ENCODE results near the gene OMP. TPM values are rescaled to one million over a fixed set of nuclear protein-coding genes. Genes with fewer than 3 reads are reported as not detected.
A peak's percentile ranks its signal among the peaks of the same experiment; 100 is the strongest.

OMP gene
- total and polyA plus RNA-seq, 2 of the 4 experiments (the other 2 are of a cell fraction), result 0.27 TPM; not detected in 1

DNA sequence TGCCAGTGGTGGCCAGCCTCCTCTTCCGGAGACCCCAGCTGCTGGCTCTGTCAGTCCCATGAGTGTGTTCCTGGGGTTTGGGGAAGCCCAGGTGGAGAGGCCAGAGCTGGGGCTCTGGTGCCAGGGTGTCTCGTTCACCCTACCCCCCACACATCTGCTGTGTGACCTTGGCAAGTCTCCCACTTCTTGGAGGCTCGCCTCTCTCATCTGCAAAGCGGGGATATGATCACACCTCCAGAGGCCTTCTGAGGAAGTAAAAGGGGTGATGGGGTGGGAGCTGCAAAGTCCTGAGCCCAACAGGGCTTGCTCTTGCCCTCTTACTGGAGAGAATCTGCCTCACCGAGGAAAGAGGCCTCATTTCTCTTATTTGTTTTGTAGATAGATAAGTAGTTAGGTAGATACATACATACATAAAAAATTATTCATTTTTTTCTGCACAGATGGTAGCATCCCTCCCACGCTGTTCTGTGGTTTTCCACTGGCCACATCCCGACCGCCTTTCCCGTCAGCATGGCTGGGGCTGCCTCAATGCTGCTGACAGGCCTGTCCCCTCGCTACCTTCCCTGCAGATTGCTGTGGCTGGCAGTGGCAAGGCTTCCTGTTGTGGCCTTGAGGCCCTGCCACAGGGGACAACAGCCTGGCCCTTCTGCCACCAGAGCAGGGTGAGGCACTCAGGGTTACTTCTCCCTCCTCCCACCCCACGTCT is 49.3 kb downstream of the OMP start:
- H3K4ac ChIP-seq (ENCODE audit: low read depth, low read length), result no peak overlapping the region
- peaks cover 59% of the 10 kb centered on the region for H3K27me3 ChIP-seq (ENCODE audit: control insufficient read depth, insufficient read depth, low read length)
- ChIA-PET CTCF (no interaction called here), POLR2A (ENCODE audit: unreplicated experiment) (no interaction called here)
- H3K9me1 ChIP-seq (ENCODE audit: insufficient read depth, low read length), result no peaks in the 10 kb centered on the region; the same call in 1 of the 2 replicates
- no peak overlapping the region for H2AK9ac ChIP-seq (replicated peaks; ENCODE audit: low read depth, low read length, poor library complexity)
- no peak overlapping the region for H4K91ac ChIP-seq (ENCODE audit: insufficient read depth, low read depth, low read length)
- no peak overlapping the region for H3K18ac ChIP-seq (ENCODE audit: low read depth, low read length)
- no peak overlapping the region for H2AK5ac ChIP-seq (ENCODE audit: low read depth, low read length)
- no peak overlapping the region for H4K8ac ChIP-seq (ENCODE audit: low read depth in 2 of 2, low read length in 2 of 2)
- H2BK15ac ChIP-seq (ENCODE audit: low read depth, low read length), result no peak overlapping the region
- H4K20me1 ChIP-seq (ENCODE audit: insufficient read depth, low read length), result no peaks in the 10 kb centered on the region
- intact Hi-C loops (cut with micrococcal nuclease), result no loop called here
- no TSS peak for BruUV-seq (replicated peaks)
- H3K27ac ChIP-seq (ENCODE audit: insufficient read depth, low read length), result no peak overlapping the region
- no peaks in the 10 kb centered on the region for H3K4me1 ChIP-seq (ENCODE audit: control insufficient read depth, insufficient read depth, low read length)
- no peak overlapping the region for H3K56ac ChIP-seq (ENCODE audit: extremely low read depth, insufficient read depth, low read length)
- no peak overlapping the region for H2BK120ac ChIP-seq (ENCODE audit: low read depth, low read length)
- H2BK20ac ChIP-seq (ENCODE audit: low read depth, low read length), result no peak overlapping the region
- H3K4me2 ChIP-seq (ENCODE audit: low read depth, low read length), result no peak overlapping the region
- in situ Hi-C loops (cut with MboI; ENCODE audit: low sequenced_read_pairs), result no loop called here
- peak; percentile 32 for DNase-seq
- WGBS, 2 experiments (ENCODE audit: extremely low coverage in 2 of 2, insufficient read length in 1 of 2), result 98% methylated on average over 5 of the region's 11 CpGs; no CpG with 5 or more reads in 1 of the 2 experiments
- H4K5ac ChIP-seq (ENCODE audit: low read depth, low read length), result no peak overlapping the region
- dilution Hi-C loops (cut with HindIII; ENCODE audit: low sequenced_read_pairs, unreplicated experiment), result no loop called here
- H2BK5ac ChIP-seq (ENCODE audit: low read depth, low read length, poor library complexity, severe bottlenecking), result no peak overlapping the region
- no peak for ATAC-seq (ENCODE audit: low read depth)
- no peaks in the 10 kb centered on the region for H3K79me1 ChIP-seq (ENCODE audit: low read depth in 1 of 2, low read length in 2 of 2)
- H3K9ac ChIP-seq (ENCODE audit: low read depth, low read length), result no peak overlapping the region
- no peak overlapping the region for H3K14ac ChIP-seq (replicated peaks; ENCODE audit: low read depth, low read length)
- H3K23ac ChIP-seq (ENCODE audit: low read depth, low read length), result no peak overlapping the region
- no peak for TF ChIP-seq POLR2A (IDR thresholded peaks at IDR 0.05; ENCODE audit: low read depth, low read length)
- TF ChIP-seq RAD21 (IDR thresholded peaks at IDR 0.05; ENCODE audit: low read length), result no peak
- TF ChIP-seq MAFK (IDR thresholded peaks at IDR 0.05; ENCODE audit: low read depth, low read length), result no peak
- no peak for TF ChIP-seq RFX5 (IDR thresholded peaks at IDR 0.05; ENCODE audit: low read depth, low read length)
- TF ChIP-seq SMC3 (IDR thresholded peaks at IDR 0.05; ENCODE audit: low read depth, low read length), result no peak
- TF ChIP-seq FOS (IDR thresholded peaks at IDR 0.05; ENCODE audit: low read depth, low read length), result no peak
- TF ChIP-seq CHD1 (IDR thresholded peaks at IDR 0.05; ENCODE audit: low read depth, low read length), result no peak
- TF ChIP-seq RCOR1 (IDR thresholded peaks at IDR 0.05; ENCODE audit: insufficient replicate concordance, low read length), result no peak
- TF ChIP-seq MXI1 (IDR thresholded peaks at IDR 0.05; ENCODE audit: borderline replicate concordance, low read depth, low read length), result no peak
- TF ChIP-seq, protein P1, sequence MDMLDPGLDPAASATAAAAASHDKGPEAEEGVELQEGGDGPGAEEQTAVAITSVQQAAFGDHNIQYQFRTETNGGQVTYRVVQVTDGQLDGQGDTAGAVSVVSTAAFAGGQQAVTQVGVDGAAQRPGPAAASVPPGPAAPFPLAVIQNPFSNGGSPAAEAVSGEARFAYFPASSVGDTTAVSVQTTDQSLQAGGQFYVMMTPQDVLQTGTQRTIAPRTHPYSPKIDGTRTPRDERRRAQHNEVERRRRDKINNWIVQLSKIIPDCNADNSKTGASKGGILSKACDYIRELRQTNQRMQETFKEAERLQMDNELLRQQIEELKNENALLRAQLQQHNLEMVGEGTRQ (IDR thresholded peaks at IDR 0.05; ENCODE audit: low read depth, low read length), result no peak
- TF ChIP-seq, protein P2, sequence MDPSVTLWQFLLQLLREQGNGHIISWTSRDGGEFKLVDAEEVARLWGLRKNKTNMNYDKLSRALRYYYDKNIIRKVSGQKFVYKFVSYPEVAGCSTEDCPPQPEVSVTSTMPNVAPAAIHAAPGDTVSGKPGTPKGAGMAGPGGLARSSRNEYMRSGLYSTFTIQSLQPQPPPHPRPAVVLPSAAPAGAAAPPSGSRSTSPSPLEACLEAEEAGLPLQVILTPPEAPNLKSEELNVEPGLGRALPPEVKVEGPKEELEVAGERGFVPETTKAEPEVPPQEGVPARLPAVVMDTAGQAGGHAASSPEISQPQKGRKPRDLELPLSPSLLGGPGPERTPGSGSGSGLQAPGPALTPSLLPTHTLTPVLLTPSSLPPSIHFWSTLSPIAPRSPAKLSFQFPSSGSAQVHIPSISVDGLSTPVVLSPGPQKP (IDR thresholded peaks at IDR 0.05; ENCODE audit: borderline replicate concordance, low read depth, low read length), result no peak
- TF ChIP-seq, protein P3, sequence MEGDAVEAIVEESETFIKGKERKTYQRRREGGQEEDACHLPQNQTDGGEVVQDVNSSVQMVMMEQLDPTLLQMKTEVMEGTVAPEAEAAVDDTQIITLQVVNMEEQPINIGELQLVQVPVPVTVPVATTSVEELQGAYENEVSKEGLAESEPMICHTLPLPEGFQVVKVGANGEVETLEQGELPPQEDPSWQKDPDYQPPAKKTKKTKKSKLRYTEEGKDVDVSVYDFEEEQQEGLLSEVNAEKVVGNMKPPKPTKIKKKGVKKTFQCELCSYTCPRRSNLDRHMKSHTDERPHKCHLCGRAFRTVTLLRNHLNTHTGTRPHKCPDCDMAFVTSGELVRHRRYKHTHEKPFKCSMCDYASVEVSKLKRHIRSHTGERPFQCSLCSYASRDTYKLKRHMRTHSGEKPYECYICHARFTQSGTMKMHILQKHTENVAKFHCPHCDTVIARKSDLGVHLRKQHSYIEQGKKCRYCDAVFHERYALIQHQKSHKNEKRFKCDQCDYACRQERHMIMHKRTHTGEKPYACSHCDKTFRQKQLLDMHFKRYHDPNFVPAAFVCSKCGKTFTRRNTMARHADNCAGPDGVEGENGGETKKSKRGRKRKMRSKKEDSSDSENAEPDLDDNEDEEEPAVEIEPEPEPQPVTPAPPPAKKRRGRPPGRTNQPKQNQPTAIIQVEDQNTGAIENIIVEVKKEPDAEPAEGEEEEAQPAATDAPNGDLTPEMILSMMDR (conservative IDR thresholded peaks at IDR 0.05; ENCODE audit: low read depth, low read length), result no peak
- TF ChIP-seq MAZ (IDR thresholded peaks at IDR 0.05; ENCODE audit: borderline replicate concordance, low read depth, low read length), result no peak
- H2AFZ ChIP-seq (replicated peaks; ENCODE audit: low read length, poor library complexity), result no peak overlapping the region
- H3K9me3 ChIP-seq (ENCODE audit: control insufficient read depth, insufficient read depth, low read length), result no peaks in the 10 kb centered on the region
- no peaks in the 10 kb centered on the region for H3K36me3 ChIP-seq (ENCODE audit: control insufficient read depth, insufficient read depth, low read length)
- no peak overlapping the region for H3K4me3 ChIP-seq (ENCODE audit: insufficient read depth, low read depth, low read length)

Measured in IMR-90 (cell line).